ENCODE data around the gene PIM2.

PIM2 gene

DNA sequence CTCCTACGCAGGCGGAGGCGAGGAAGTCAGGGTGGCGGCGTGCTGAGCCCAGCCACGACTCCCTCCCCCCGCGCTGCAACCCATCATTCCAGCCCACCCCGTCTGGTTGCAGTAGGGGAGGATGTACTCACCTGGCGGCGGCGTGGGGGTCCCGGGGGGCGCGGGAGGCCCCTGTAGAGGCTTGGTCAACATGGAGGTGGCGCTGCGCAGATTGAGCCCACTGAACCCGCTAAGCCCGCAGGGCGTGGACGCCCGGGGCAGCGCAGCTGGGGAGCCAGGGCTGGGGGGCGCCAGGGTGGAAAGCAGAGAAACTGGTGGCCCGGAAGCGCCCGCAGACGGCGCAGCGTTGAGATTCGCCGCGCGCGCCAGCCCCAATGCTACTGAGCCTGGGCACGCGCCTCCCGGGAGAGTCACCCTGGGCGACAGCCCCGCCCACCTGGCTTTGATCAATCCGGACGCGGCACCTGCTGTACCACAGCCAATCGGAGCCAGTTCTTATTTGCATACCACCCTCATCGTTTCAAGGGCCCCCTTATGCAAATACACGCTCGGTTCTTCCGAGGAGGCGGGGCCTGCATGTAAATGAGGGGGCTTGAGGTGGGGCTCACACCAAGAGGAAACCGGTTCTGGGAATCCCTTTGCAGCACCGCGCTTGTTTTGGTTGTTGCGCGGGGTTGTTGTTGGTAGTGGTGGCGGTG is at the start of gene PIM2:
Gene PIM2, minus strand, starts transcription at position 382 of the 698 bp plus-strand sequence. Its CDS starts 190 bp downstream, at position 192.
- peak; percentile 86 to 88 for DNase-seq (ENCODE audit: low read depth in 2 of 2)

GRCh38 chrX:48968377-48968776 is 49.6 kb upstream of the PIM2 start:
- no peak for DNase-seq (ENCODE audit: low read depth in 2 of 2)

GRCh38 chrX:48966796-48967579 is 48.2 kb upstream of the PIM2 start:
- no peak for DNase-seq (ENCODE audit: low read depth in 2 of 2)

- DNase-seq (ENCODE audit: low read depth in 2 of 2): no peak
Observed at GRCh38 chrX:48965959-48966358, 47.1 kb upstream of the PIM2 start.

- DNase-seq (ENCODE audit: low read depth in 2 of 2): no peak
Observed at GRCh38 chrX:48961585-48962091, 42.8 kb upstream of the PIM2 start.

DNA sequence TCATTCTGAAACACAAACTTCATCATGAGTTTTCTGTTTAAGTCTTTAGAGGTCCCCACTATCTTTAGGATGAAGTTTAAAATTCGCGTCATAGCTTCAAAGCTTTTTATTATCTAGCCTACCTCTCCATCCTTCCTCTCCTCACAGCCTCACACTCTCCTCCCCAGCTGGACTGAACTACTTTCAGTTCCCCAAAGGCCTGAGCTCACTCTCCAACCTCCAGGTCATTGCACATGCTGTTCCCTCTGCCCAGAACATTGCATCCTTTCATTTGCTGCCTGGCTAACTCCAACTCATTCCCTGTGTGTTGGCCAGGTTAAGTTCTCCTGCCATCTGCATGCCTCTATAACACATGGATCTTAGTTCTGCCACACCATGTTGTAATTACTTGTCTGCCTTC is 41.5 kb upstream of the PIM2 start:
- DNase-seq (ENCODE audit: low read depth in 2 of 2): no peak

DNA sequence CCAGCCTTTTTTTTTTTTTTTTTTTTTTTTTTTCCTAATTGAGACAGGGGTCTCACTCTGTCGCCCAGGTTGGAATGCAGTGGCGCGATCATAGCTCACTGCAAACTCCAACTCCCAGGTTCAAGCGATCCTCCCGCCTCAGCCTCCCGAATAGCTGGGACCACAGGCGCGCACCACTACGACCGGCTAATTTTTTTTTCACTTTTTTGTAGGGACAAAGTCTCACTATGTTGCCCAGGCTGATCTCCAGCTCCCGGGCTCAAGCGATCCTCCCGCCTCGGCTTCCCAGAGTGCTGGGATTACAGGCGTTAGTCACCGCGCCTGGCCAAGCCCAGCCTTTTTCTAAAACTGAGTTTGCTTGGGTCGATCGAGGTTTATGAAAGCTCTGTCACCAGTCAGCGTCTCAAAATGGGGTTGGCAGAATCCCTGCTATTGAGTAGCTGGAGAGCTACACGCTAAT is 39.8 kb upstream of the PIM2 start:
- DNase-seq (ENCODE audit: low read depth in 2 of 2): no peak

DNA sequence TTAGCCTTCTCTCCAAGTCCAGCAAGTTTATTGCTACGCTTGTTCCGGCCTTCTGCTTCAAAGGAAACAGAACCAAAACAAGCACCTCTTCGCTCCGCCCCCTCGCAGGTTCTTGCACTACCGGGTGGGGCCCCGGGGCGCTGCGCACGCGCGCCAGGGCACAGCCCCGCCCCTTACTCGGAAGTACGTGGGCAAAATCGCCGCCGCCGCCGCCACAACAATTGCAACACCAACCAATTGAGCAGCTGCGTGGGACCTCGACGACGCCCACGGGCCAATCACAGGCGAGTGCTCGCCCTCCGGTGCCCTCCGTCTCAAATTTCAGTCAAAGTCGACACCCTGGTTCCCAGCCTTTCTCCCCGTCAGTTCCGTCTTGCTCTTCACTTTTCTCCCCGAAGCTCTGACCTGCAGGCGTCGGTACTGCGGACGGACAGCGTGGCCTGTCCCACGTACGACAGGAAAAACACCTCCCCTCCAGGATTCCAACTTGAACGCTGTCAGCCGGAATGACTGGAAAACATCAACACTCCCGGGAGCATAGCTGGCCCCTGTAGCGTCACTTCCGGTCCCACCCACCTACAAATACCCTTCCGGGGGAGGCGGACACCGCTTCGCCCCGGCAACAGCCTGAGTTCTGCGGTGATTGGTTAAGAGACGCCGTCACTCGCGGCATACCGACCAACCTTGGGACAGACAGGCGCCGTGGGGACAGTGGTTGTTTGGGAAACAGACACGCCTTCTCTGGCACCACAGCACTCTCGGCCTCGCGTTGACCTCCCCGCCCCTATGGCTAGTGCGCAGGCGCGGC is 39.2 kb upstream of the PIM2 start:
- peak; percentile 88 to 90 for DNase-seq (ENCODE audit: low read depth in 2 of 2)

- DNase-seq (ENCODE audit: low read depth in 2 of 2): peak; percentile 58 to 60
Observed at GRCh38 chrX:48957477-48957826, 38.6 kb upstream of the PIM2 start, which contains the start of gene OTUD5. OTUD5 (minus strand) TSS chrX:48957607; CDS start chrX:48957570, 37 bp downstream.

DNA sequence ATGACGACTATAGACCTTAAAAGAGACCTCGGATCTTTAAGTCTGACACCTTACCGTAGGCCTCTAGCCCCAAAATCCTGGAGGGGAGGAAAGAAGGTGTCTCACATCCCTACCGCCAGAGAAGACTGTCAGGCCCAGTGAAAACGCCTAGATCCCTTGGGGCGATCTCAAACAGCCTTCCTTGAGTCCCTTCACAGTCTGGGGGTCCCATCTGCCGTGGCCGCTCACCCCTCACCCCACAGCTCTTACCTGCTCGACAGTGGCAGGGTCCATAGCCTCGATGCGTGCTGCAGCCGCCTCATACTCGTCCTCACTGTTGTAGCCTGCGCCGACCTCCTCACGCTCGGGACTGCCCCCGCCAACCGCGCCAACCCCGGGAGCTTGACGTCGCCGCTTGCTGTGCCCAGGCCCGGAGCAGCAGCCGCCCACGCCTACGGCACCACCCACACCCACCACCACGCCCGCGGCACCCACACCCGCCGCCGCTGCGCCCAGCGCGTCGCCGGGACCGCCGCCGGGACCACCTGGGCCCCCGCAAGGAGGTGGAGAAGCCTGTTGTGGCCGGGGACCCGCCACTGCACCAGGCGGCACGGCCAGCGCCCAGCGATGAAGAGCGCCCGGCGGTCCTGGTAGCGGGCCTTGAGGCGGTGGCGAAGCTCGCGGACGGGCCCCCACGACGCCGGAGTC is 38.0 kb upstream of the PIM2 start:
- DNase-seq (ENCODE audit: low read depth in 2 of 2): no peak

GRCh38 chrX:48948589-48948988 is 29.8 kb upstream of the PIM2 start:
- no peak for DNase-seq (ENCODE audit: low read depth in 2 of 2)

DNA sequence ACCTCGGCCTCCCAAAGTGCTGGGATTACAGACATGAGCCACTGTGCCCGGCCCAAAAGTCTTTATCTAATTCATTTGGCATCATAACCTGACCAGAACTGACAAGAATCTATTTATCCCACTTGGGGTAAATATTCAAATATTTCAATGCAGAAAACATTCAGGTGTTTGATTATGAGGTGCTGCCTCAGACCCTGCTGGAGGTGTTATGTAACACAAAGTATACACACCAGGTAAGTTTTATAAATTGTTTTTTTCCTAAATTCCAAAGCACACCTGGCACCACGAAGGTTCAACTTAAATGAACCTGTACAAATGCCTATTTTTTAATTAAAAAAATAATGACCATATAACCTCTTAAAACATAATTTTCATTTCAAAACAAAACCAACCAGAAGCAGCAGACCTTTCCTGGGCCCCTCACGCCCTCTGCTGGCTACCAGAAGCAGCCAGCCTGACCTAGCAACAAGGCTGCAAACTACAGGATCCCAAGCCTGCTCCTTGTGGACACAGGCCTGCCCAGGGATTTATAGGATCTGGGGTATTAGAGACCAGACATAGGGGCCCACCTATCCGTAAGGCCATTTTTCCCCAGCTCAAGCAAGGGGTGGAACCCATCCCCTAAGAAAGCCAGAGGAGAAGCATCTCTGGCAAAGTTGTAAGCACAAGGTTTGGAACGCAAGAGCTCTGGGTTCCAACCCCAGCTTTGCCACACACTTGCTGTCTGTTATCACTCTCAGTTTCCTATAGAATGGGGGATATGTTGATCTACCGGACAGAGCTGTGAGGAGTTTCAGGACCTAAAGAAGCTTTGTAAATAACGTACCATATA is 26.9 kb upstream of the PIM2 start:
- no peak for DNase-seq (ENCODE audit: low read depth in 2 of 2)

DNA sequence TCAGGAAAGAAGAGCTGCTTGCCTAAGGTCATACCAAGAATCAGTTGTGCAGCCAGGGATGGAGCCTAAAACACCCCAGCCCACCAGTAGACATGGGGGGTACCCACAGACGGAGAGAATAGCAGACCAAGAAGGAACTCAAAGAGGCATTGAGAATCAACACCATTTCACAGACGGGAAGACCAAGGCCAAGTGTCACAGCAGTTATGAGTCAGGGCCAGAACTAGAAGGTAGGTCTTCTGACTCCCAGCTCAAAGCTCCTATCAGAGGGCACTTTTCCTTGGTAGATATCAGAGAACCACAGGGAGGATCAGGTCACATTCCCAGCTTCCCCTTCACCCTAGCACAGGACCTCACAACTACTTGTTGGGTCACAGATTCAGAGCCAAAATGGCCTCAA is 24.1 kb upstream of the PIM2 start:
- DNase-seq (ENCODE audit: low read depth in 2 of 2): no peak

- DNase-seq (ENCODE audit: low read depth in 2 of 2): no peak
Observed at GRCh38 chrX:48940404-48940955, 21.7 kb upstream of the PIM2 start.

DNA sequence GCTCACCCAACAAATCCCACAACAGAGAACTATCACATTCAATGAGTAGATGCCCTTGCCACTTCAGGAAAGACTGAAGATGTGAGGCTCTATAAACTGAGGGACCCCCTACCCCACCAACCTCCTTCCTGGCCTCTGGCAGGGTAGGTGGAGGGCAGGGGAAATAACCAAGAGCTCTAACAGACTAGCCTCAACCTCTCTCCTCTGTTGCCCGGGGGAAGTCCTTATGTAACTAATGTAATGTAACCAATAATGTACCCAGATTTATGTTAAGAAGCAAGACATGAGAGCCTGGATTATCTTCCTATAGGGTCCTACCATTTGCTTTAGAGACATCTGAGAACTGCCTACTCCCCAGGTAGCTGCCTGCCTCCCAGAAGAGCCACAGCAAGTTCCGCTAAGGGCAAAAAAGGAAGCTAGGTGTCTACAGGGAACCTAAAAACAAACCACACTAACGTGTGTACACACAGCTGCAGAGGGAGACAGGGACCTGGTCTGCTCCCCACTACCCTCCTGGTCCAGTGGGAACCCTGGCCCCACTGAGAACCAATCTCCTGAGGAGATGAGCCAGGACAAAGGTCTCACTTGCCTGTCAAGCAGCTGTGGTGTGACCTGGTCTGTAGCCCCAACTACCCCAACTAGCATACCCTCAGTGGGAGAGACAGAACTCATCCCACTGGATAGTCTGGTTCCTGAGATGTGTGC is 20.9 kb upstream of the PIM2 start:
- no peak for DNase-seq (ENCODE audit: low read depth in 2 of 2)

GRCh38 chrX:48938721-48939425 is 20.0 kb upstream of the PIM2 start:
- DNase-seq (ENCODE audit: low read depth in 2 of 2): peak; percentile 71 to 78

DNA sequence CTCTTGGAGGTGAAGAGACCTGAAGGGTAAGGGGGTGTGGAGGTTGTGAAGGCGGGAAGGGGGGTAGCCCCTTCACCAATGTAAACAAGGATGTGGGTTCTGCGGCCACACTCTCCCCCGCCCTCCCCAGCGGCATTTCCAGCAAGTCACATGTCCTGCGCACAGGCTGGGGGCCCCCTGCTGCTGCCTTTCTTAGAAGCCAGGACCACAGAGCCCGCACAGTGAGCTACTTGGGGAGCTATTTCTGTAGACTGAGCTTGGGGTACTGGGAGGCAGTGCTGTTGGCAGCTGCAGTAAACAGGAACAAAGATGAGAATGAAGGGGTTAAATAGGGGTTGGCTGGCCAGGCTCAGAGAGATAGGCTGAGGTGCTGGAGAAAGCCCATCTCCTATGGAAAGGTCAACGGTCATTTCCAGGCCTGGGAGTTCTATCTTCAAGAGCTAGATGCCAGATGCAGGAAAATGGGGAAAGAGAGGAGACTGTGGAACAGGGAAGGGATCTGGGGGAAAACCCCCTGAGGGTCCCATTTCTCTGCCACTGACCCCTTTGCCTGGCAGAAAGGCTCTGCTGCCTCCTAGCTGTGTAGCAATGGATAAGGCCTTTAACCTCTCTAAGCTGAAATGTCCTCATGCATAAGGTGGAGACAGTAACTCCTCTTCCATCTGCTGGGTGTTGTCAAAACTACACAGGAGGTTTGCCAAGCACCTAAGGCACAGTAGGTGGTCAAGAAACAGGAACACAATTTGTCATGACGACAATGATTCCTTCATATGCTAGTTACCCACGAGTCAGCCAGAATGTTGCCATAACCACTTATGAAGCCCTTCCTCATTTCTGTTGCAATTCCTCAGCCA is 18.5 kb upstream of the PIM2 start:
- peak; percentile 88 to 91 for DNase-seq (ENCODE audit: low read depth in 2 of 2)
